ENCODE data around the gene ADGRE3. TPM values are rescaled to one million over a fixed set of nuclear protein-coding genes. Genes with fewer than 3 reads are reported as not detected.

ADGRE3 gene
- total and polyA plus RNA-seq, 2 of the 4 experiments (the other 2 are of a cell fraction), result not detected

GRCh38 chr19:14659874-14660489, 14.7 kb downstream of the ADGRE3 start:
- dilution Hi-C loops (cut with HindIII; ENCODE audit: low sequenced_read_pairs, unreplicated experiment), result no loop called here

More at GRCh38 chr19:14659874-14660489, 14.7 kb downstream of the ADGRE3 start:
- Histone ChIP-seq H4K20me1 (ENCODE audit: insufficient read depth, low read length) (no peaks in the 10 kb centered on the region), H3K4me2 (ENCODE audit: low read depth, low read length) (no peak overlapping the region), H2BK120ac (ENCODE audit: low read depth, low read length) (no peak overlapping the region), H2AK9ac (replicated peaks; ENCODE audit: low read depth, low read length, poor library complexity) (no peak overlapping the region), H3K27me3 (ENCODE audit: control insufficient read depth, insufficient read depth, low read length) (no peaks in the 10 kb centered on the region), H3K56ac (ENCODE audit: extremely low read depth, insufficient read depth, low read length) (no peak overlapping the region), H3K4ac (ENCODE audit: low read depth, low read length) (no peak overlapping the region), H3K4me1 (ENCODE audit: control insufficient read depth, insufficient read depth, low read length) (no peaks in the 10 kb centered on the region), H2AK5ac (ENCODE audit: low read depth, low read length) (no peak overlapping the region), H2BK20ac (ENCODE audit: low read depth, low read length) (no peak overlapping the region), H3K23ac (ENCODE audit: low read depth, low read length) (no peak overlapping the region), H4K5ac (ENCODE audit: low read depth, low read length) (no peak overlapping the region), H3K9me3 (ENCODE audit: control insufficient read depth, insufficient read depth, low read length) (no peaks in the 10 kb centered on the region), H3K79me1 (ENCODE audit: low read depth in 1 of 2, low read length in 2 of 2) (no peaks in the 10 kb centered on the region), H3K9ac (ENCODE audit: low read depth, low read length) (no peak overlapping the region), H3K36me3 (ENCODE audit: control insufficient read depth, insufficient read depth, low read length) (no peaks in the 10 kb centered on the region), H3K9me1 (ENCODE audit: insufficient read depth, low read length) (no peaks in the 10 kb centered on the region), H3K27ac (ENCODE audit: insufficient read depth, low read length) (no peak overlapping the region), H3K4me3 (ENCODE audit: insufficient read depth, low read depth, low read length) (no peak overlapping the region), H3K18ac (ENCODE audit: low read depth, low read length) (no peak overlapping the region), H3K14ac (replicated peaks; ENCODE audit: low read depth, low read length) (no peak overlapping the region), H4K91ac (ENCODE audit: insufficient read depth, low read depth, low read length) (no peak overlapping the region), H2AFZ (replicated peaks; ENCODE audit: low read length, poor library complexity) (no peak overlapping the region), H4K8ac (ENCODE audit: low read depth in 2 of 2, low read length in 2 of 2) (no peak overlapping the region), H2BK15ac (ENCODE audit: low read depth, low read length) (no peak overlapping the region), H2BK5ac (ENCODE audit: low read depth, low read length, poor library complexity, severe bottlenecking) (no peak overlapping the region)
- intact Hi-C loops (cut with micrococcal nuclease), result no loop called here
- POLR2A ChIA-PET (ENCODE audit: unreplicated experiment), result no interaction called here
- in situ Hi-C loops (cut with MboI; ENCODE audit: low sequenced_read_pairs), result no loop called here
- WGBS, 2 experiments (ENCODE audit: extremely low coverage in 2 of 2, insufficient read length in 1 of 2), result no CpG with 5 or more reads among the region's 6 CpGs
- BruUV-seq (replicated peaks), result no TSS peak
- TF ChIP-seq CEBPB (IDR thresholded peaks at IDR 0.05; ENCODE audit: low read depth, low read length), result no peak
- TF ChIP-seq MXI1 (IDR thresholded peaks at IDR 0.05; ENCODE audit: borderline replicate concordance, low read depth, low read length), result no peak
- TF ChIP-seq USF2 (IDR thresholded peaks at IDR 0.05; ENCODE audit: low read depth, low read length), result no peak
- no peak for TF ChIP-seq CTCF (conservative IDR thresholded peaks at IDR 0.05; ENCODE audit: low read depth, low read length)
- no peak for TF ChIP-seq RAD21 (IDR thresholded peaks at IDR 0.05; ENCODE audit: low read length)
- TF ChIP-seq SMC3 (IDR thresholded peaks at IDR 0.05; ENCODE audit: low read depth, low read length), result no peak
- TF ChIP-seq MAZ (IDR thresholded peaks at IDR 0.05; ENCODE audit: borderline replicate concordance, low read depth, low read length), result no peak
- DNase-seq (no peak), ATAC-seq (ENCODE audit: low read depth) (no peak)
- CTCF ChIA-PET, result no interaction called here
